Mesenchymal stem cell (in vitro differentiated cells and primary cell): ENCODE measurements around the gene CHMP6.

Experiments used
- DNase-seq: peaks from one replicate; pipeline ENCODE4 v3.0.0-alpha.2; 2013
- H2AFZ ChIP-seq: one replicate; pipeline ENCODE4 v1.6.1; 2013; ENCODE audit warnings: low read depth, mild to moderate bottlenecking, control low read depth, inconsistent platforms, low read length, moderate library complexity
- H2AK5ac ChIP-seq: 2 replicates; pipeline ENCODE4 v1.6.1; 2013; ENCODE audit warnings: low read length, moderate library complexity, mild to moderate bottlenecking, inconsistent platforms; ENCODE audit not compliant: severe bottlenecking
- H2BK120ac ChIP-seq: one replicate; pipeline ENCODE4 v1.6.1; 2013; ENCODE audit warnings: low read depth, mild to moderate bottlenecking, inconsistent platforms, low read length, moderate library complexity
- H2BK12ac ChIP-seq, 2 experiments: one replicate each; pipeline ENCODE4 v1.6.1; 2013; ENCODE audit warnings: inconsistent platforms in 2 of 2, low read length in 2 of 2, mild to moderate bottlenecking in 2 of 2, moderate library complexity in 2 of 2, control low read depth in 1 of 2
- H2BK15ac ChIP-seq: one replicate; pipeline ENCODE4 v1.6.1; 2013; ENCODE audit warnings: mild to moderate bottlenecking, low read depth, inconsistent platforms; ENCODE audit not compliant: poor library complexity, severe bottlenecking
- H2BK5ac ChIP-seq: 2 replicates; pipeline ENCODE4 v1.6.1; 2013; ENCODE audit warnings: low read depth, mild to moderate bottlenecking, low read length, control low read depth, inconsistent platforms; ENCODE audit not compliant: poor library complexity, severe bottlenecking
- H3K14ac ChIP-seq, 2 experiments: one replicate each; pipeline ENCODE4 v1.6.1; 2013; ENCODE audit warnings: inconsistent platforms in 2 of 2, low read length in 2 of 2, control low read depth in 1 of 2, mild to moderate bottlenecking in 1 of 2, moderate library complexity in 1 of 2
- H3K18ac ChIP-seq, 2 experiments: one replicate each; pipeline ENCODE4 v1.6.1; 2013; ENCODE audit warnings: inconsistent platforms in 2 of 2, low read length in 2 of 2, control low read depth in 1 of 2, low read depth in 1 of 2, mild to moderate bottlenecking in 1 of 2
- H3K23ac ChIP-seq, 2 experiments: one replicate each; pipeline ENCODE4 v1.6.1; 2013; ENCODE audit warnings: inconsistent platforms in 2 of 2, low read length in 2 of 2, mild to moderate bottlenecking in 2 of 2, moderate library complexity in 2 of 2, control low read depth in 1 of 2
- H3K27ac ChIP-seq: 2 replicates; pipeline ENCODE4 v1.5.1; 2013; ENCODE audit warnings: mild to moderate bottlenecking, moderate library complexity, low read length, control low read depth, inconsistent platforms; ENCODE audit not compliant: poor library complexity, severe bottlenecking
- H3K27me3 ChIP-seq, 2 experiments: 2 replicates each; pipeline versions ENCODE4 v1.6.1 to v1.7.0; 2013; ENCODE audit warnings: low read length in 2 of 2, mild to moderate bottlenecking in 2 of 2, moderate library complexity in 2 of 2, control low read depth in 1 of 2, inconsistent platforms in 1 of 2; ENCODE audit not compliant: control insufficient read depth in 1 of 2, insufficient read depth in 1 of 2
- H3K36me3 ChIP-seq, 2 experiments: 2 replicates each; pipeline versions ENCODE4 v1.6.1 to v1.7.0; 2013; ENCODE audit warnings: low read length in 2 of 2, control low read depth in 1 of 2, inconsistent platforms in 1 of 2, low read depth in 1 of 2, mild to moderate bottlenecking in 1 of 2; ENCODE audit not compliant: insufficient read depth in 2 of 2, control insufficient read depth in 1 of 2
- H3K4ac ChIP-seq, 2 experiments: one replicate each; pipeline ENCODE4 v1.6.1; 2013; ENCODE audit warnings: inconsistent platforms in 2 of 2, low read length in 2 of 2, mild to moderate bottlenecking in 2 of 2, moderate library complexity in 2 of 2, control low read depth in 1 of 2, low read depth in 1 of 2
- H3K4me1 ChIP-seq: 2 replicates; pipeline ENCODE4 v1.6.1; 2013; ENCODE audit warnings: low read depth, low read length, control low read depth; ENCODE audit not compliant: control insufficient read depth, insufficient read depth
- H3K4me2 ChIP-seq: 2 replicates; pipeline ENCODE4 v1.6.1; 2013; ENCODE audit warnings: low read length, mild to moderate bottlenecking, inconsistent platforms; ENCODE audit not compliant: poor library complexity, severe bottlenecking
- H3K4me3 ChIP-seq, 2 experiments: 2 replicates each; pipeline versions ENCODE4 v1.5.1 to v1.7.0; 2013; ENCODE audit warnings: low read length in 2 of 2, mild to moderate bottlenecking in 2 of 2, control low read depth in 1 of 2, low read depth in 1 of 2; ENCODE audit not compliant: insufficient read depth in 1 of 2
- H3K79me1 ChIP-seq: replicated peaks from 2 replicates; pipeline ENCODE4 v1.6.1; 2013; ENCODE audit warnings: mild to moderate bottlenecking, control low read depth, low read length, inconsistent platforms; ENCODE audit not compliant: poor library complexity, severe bottlenecking
- H3K9ac ChIP-seq: 2 replicates; pipeline ENCODE4 v1.7.0; 2013; ENCODE audit warnings: mild to moderate bottlenecking, low read length, moderate library complexity
- H3K9me3 ChIP-seq: 2 replicates; pipeline ENCODE4 v1.7.0; 2013; ENCODE audit warnings: mild to moderate bottlenecking, low read length; ENCODE audit not compliant: control insufficient read depth
- H4K8ac ChIP-seq: one replicate; pipeline ENCODE4 v1.6.1; 2013; ENCODE audit warnings: inconsistent platforms, mild to moderate bottlenecking, low read length, moderate library complexity
- H4K91ac ChIP-seq: one replicate; pipeline ENCODE4 v1.6.1; 2013; ENCODE audit warnings: mild to moderate bottlenecking, low read length, inconsistent platforms
- WGBS: methylation state at CpG from one replicate; pipeline ENCODE4 v1.1.7; 2013; ENCODE audit warnings: mixed read lengths; 5-methylcytosine and 5-hydroxymethylcytosine counted together

CHMP6 gene

DNA sequence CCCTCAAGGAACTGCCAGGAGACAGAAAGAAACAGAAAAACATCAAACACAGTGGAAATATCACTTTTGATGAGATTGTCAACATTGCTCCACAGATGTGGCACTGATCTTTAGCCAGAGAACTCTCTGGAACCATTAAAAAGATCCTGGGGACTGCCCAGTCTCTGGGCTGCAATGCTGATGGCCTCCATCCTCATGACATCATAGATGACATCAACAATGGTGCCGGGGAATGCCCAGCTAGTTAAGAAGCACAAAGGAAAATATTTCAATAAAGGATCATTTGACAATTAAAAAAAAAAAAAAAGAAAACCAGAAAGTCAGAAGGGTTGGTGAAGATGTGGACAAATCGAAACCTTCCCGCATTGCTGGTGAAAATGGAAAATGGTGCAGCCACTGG lies 14.9 kb upstream of the CHMP6 start:
- no peak overlapping the region for H3K14ac ChIP-seq
- no peaks in the 10 kb centered on the region for H3K79me1 ChIP-seq
- H2AK5ac ChIP-seq, result no peak overlapping the region
- H2BK15ac ChIP-seq, result no peak overlapping the region
- peaks cover 15% of the 10 kb centered on the region for H3K4me1 ChIP-seq
- no peak overlapping the region for H2BK12ac ChIP-seq
- H2BK120ac ChIP-seq, result no peak overlapping the region
- H2AFZ ChIP-seq, result no peak overlapping the region
- H3K36me3 ChIP-seq, result no peaks in the 10 kb centered on the region
- no peak overlapping the region for H4K8ac ChIP-seq
- no peak overlapping the region for H3K27ac ChIP-seq
- H3K27me3 ChIP-seq, result peaks cover 6 to 14% of the 10 kb centered on the region in 2 experiments
- no peak overlapping the region for H3K4me2 ChIP-seq
- H3K18ac ChIP-seq, result no peak overlapping the region
- no peak for DNase-seq
- no peak overlapping the region for H3K4me3 ChIP-seq
- H3K9ac ChIP-seq, result no peak overlapping the region
- no peaks in the 10 kb centered on the region for H3K9me3 ChIP-seq
- no peak overlapping the region for H3K4ac ChIP-seq
- H3K23ac ChIP-seq, result no peak overlapping the region
- no peak overlapping the region for H2BK5ac ChIP-seq
- H4K91ac ChIP-seq, result no peak overlapping the region
- 94% methylated on average over 2 of the region's 3 CpGs for WGBS

DNA sequence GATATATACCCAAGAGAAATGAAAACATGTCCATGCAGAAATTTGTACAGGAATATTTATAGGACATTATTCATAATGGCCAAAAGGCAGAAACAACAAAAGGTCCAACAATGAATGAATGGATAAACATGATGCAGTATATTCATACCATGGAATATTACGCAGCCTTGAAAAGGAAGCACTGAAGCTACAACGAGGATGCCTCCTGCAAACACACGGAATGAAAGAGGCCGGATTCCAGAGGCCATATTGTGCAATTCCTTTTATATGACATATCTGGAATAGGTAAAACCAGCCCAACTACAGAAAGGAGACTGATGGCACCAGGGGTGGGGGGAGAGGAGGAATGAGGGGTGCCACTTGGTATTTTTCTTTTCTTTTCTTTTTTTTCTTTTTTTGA lies 14.5 kb upstream of the CHMP6 start:
- Histone ChIP-seq H3K27me3 (peaks cover 3 to 9% of the 10 kb centered on the region in 2 experiments), H2BK15ac (no peak overlapping the region), H2AK5ac (no peak overlapping the region), H2BK5ac (no peak overlapping the region), H3K4ac (no peak overlapping the region), H2BK120ac (no peak overlapping the region), H3K9me3 (no peaks in the 10 kb centered on the region), H2BK12ac (no peak overlapping the region), H3K36me3 (no peaks in the 10 kb centered on the region), H3K23ac (no peak overlapping the region), H3K14ac (no peak overlapping the region), H2AFZ (no peak overlapping the region), H4K8ac (no peak overlapping the region), H4K91ac (no peak overlapping the region), H3K79me1 (no peaks in the 10 kb centered on the region), H3K18ac (no peak overlapping the region), H3K27ac (no peak overlapping the region), H3K4me1 (peaks cover 15% of the 10 kb centered on the region), H3K4me3 (no peak overlapping the region), H3K9ac (no peak overlapping the region), H3K4me2 (no peak overlapping the region)
- 93% methylated on average over 4 of the region's 4 CpGs for WGBS
- no peak for DNase-seq

DNA sequence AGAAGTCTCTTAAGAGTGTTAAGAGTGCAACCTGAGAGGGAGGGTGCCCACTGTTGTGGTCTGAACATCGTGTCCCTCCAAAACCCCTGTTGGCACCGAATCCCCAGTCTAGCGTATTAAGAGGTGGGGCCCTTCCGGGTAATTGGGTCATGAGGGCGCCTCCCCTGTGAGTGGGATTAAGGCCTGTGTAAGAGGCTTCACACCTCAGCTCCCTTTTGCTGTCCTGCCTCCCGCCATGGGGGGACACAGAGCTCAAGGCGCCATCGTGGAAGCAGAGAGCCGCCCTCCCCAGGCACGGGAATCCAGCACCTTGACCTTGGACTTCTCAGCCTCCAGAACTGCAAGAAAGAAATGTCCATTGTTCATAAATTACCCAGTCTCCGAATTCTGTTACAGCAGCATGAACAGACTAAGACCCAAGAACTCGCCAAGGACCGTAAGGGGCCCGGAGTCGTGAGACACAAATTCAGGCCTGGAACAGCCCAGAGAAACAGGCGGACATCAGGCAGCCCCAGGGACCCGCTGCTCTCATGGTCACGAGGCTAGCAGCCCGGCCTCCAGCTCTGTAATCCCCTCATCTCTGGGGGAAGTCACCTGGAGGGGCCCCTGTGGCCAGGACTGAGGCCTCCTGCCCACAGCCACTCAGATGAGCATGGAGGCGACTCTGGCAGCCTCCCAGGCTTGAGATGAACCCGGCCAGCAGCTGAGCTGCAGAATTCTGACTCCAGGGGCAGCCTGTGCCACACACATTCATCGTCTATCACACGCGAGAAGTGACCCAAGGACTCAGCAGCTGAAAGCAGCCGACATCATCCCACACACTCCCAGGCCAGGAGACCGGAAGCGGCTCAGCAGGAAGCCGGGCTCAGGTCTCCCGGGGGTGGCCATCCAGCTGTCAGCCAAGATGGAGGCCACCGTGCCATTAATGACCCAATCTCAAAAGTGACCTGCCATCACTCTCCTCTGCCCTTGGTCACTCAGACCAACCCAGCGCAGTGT lies 12.8 kb upstream of the CHMP6 start:
- H3K23ac ChIP-seq, result no peak overlapping the region
- no peak overlapping the region for H3K27ac ChIP-seq
- H3K4me1 ChIP-seq, result peaks cover 15% of the 10 kb centered on the region
- no peak overlapping the region for H2AFZ ChIP-seq
- no peak overlapping the region for H2BK15ac ChIP-seq
- peaks cover 0 to 5% of the 10 kb centered on the region in 2 experiments for H3K27me3 ChIP-seq
- no peak overlapping the region for H2BK12ac ChIP-seq
- DNase-seq, result no peak
- no peak overlapping the region for H2AK5ac ChIP-seq
- no peak overlapping the region for H3K4ac ChIP-seq
- H3K4me2 ChIP-seq, result no peak overlapping the region
- H4K8ac ChIP-seq, result no peak overlapping the region
- no peak overlapping the region for H4K91ac ChIP-seq
- H3K9me3 ChIP-seq, result no peaks in the 10 kb centered on the region
- H2BK5ac ChIP-seq, result no peak overlapping the region
- no peak overlapping the region for H3K14ac ChIP-seq
- H2BK120ac ChIP-seq, result no peak overlapping the region
- no peaks in the 10 kb centered on the region for H3K79me1 ChIP-seq
- H3K36me3 ChIP-seq, result no peaks in the 10 kb centered on the region
- WGBS, result 85% methylated on average over 31 of the region's 31 CpGs
- no peak overlapping the region for H3K18ac ChIP-seq
- no peak overlapping the region for H3K9ac ChIP-seq
- no peak overlapping the region for H3K4me3 ChIP-seq

DNA sequence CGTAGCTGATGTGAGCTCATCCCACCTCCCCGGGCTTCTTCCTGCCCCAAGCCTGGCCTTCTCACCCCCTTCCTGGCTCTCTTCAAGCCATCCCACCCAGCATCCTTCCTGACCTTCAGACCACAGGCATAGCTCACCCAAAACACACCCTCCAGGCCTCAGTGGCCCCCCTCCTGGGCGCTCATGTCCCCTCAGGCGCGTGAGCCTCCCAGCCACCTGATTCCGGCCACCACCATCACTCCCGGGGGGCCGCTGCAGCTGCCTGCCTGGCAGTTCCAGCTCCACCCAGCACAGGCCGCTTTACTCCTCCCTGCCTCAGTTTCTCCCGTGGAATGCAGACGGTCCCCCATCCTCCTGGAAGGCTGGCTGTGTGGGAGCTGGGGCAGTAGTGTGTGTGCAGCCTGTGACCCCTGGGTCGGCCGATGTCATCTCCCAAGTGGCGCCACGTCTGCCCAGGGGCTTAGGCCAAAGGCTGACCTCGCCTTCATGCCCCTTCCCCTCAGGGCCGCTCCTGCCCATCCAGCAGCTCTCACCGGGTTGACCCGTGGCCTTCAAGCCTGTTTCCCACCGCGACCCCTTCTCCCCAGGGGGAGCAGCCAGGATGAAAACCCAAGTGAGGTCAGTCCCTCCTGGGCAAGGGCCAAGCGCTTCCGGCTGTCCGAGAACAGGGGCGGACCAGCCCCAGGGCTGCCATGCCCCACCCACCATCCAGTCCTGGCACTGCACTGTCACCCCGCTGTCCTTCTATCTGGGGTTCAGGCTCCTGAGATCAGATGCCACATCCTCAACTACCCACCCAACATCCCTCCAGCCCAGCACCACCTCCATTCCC lies 11.9 kb upstream of the CHMP6 start:
- H3K4ac ChIP-seq, result no peak overlapping the region
- no peak overlapping the region for H2BK5ac ChIP-seq
- H3K18ac ChIP-seq, result no peak overlapping the region
- H3K9ac ChIP-seq, result no peak overlapping the region
- H4K8ac ChIP-seq, result no peak overlapping the region
- no peaks in the 10 kb centered on the region for H3K27me3 ChIP-seq
- H2BK12ac ChIP-seq, result no peak overlapping the region
- WGBS, result 87% methylated on average over 25 of the region's 26 CpGs
- no peaks in the 10 kb centered on the region for H3K36me3 ChIP-seq
- no peak overlapping the region for H3K4me3 ChIP-seq
- no peak overlapping the region for H2AK5ac ChIP-seq
- DNase-seq, result no peak
- no peak overlapping the region for H3K23ac ChIP-seq
- H2AFZ ChIP-seq, result no peak overlapping the region
- no peak overlapping the region for H3K4me2 ChIP-seq
- H2BK120ac ChIP-seq, result no peak overlapping the region
- H2BK15ac ChIP-seq, result no peak overlapping the region
- no peak overlapping the region for H3K14ac ChIP-seq
- H4K91ac ChIP-seq, result peak overlapping the region; percentile 2
- no peaks in the 10 kb centered on the region for H3K79me1 ChIP-seq
- H3K9me3 ChIP-seq, result no peaks in the 10 kb centered on the region
- H3K27ac ChIP-seq, result no peak overlapping the region
- H3K4me1 ChIP-seq, result peaks cover 20% of the 10 kb centered on the region
